GM12801 (cell line): ENCODE results near the gene APOO.

Experiments
- TF ChIP-seq, protein P1 (sequence below): IDR thresholded peaks from one replicate; pipeline ENCODE4 v1.5.1; 2011; ENCODE audit warnings: control low read depth; ENCODE audit not compliant: insufficient read length; ENCODE audit errors: extremely low read depth

The APOO gene

DNA sequence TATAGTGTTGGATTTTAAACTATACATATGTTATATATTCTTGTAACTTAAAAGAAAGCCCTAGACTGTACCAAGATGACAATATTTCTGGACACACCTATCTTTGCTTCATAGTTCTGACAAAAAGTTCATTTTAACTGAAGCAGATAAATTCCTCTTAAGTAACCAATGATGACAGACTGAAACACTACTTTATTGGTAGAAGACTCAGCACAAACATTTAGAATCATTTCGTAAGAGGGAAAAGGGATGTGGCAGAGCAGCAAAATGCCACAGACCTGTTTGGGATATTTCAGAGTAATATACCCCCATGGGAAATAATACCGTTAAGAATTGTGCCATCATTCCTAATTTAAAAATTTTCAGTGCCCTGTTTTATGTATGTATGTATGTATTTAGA, 56.2 kb downstream of the APOO start:
- TF ChIP-seq, protein P1, sequence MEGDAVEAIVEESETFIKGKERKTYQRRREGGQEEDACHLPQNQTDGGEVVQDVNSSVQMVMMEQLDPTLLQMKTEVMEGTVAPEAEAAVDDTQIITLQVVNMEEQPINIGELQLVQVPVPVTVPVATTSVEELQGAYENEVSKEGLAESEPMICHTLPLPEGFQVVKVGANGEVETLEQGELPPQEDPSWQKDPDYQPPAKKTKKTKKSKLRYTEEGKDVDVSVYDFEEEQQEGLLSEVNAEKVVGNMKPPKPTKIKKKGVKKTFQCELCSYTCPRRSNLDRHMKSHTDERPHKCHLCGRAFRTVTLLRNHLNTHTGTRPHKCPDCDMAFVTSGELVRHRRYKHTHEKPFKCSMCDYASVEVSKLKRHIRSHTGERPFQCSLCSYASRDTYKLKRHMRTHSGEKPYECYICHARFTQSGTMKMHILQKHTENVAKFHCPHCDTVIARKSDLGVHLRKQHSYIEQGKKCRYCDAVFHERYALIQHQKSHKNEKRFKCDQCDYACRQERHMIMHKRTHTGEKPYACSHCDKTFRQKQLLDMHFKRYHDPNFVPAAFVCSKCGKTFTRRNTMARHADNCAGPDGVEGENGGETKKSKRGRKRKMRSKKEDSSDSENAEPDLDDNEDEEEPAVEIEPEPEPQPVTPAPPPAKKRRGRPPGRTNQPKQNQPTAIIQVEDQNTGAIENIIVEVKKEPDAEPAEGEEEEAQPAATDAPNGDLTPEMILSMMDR, result no peak

DNA sequence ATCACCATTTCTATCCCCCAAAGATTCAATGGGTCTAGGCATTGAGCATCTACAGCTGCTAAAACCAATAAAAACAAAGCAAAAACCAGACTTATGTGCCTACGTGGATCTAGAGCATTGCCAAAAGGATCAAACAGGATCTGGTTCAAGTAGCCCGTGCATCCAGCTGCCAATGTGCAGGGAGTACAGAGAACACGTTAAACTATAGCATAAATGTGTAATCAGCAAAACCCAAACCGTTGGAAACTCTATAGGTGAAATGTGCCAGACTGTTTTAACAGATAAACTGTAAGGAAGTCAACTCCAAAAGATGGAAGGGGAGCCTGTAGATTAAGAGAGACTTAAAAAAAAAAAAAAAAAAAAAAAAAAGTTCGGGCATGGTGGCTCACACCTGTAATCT, 58.5 kb downstream of the APOO start:
- TF ChIP-seq, protein P1, result no peak

DNA sequence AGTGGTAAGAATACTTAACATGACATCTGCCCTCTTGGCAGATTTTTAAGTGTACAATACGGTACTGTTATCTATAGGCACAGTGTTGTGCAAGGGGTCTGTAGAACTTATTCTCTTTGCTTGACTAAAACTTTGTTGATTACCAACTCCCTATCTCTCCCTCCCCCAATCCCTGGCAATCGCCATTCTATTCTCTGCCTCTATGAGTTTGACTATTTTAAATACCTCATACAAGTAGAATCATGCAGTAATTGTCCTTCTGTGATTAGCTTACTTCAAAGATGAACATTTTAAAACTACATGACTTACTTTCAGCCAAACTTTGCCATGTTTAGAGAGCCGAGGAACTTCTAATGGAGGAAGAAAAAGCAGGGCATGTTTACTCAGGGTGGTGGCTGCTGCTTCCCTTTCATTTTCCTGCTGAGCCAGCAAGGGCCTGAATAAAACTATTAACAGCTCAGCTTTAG, 62.4 kb downstream of the APOO start:
- TF ChIP-seq, protein P1, result no peak

DNA sequence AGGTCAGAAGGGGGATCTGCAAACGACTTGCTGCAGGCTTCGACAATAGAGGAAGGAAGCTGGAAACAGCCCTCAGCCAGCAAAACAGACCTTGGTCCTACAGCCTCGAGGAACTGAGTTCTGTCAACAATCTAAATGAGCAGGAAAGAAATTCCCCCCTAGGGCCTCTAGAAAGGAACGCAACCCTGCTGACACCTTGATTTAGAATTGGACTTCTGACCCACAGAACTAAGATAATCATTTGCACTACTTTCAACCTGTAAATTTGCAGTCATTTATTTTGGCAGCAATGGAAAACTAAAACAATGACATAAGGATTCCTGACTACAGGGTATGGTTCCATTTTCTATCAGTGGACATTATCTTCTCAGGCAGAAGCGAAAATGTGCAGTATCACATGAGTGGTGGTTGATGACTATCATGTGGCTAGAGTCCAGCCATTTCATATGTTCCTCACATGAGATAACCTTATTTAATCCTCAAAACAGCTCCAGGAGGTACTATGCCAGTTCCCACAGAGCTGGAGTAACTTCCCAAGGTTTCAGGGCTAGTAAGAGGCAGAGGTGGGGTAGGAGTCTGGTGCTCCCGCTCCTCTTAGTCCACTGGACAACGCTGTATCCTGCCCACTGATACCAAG, 63.1 kb downstream of the APOO start:
- TF ChIP-seq, protein P1, result no peak

DNA sequence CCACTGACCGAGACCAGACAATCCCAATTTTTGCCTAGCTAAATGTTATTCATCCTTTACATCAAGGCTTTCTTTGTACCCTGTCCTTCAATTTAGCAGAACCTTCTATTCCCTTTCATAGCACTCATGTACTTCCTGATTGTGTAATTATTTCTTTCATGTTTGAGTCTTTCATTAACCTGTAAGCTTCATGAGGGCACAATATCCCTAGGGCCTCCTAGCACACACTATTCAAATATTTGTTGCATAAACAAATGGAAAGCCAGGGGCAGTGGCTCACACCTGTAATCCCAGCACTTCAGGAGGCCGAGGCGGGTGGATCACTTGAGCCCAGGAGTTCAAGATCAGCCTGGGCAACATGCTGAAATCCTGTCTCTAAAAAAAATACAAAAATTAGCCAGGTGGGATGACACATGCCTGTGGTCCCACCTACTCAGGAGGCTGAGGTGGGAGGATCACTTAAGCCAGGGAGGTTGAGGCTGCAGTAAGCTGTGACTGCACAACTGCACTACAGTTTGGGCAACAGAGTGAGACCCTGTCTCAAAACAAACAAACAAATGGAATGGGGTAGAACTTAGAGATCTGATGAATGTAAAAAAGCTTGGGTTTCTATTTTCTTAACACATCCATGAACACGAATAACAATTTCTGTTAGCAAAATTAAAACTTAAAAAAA, 65.8 kb downstream of the APOO start:
- TF ChIP-seq, protein P1, result no peak

DNA sequence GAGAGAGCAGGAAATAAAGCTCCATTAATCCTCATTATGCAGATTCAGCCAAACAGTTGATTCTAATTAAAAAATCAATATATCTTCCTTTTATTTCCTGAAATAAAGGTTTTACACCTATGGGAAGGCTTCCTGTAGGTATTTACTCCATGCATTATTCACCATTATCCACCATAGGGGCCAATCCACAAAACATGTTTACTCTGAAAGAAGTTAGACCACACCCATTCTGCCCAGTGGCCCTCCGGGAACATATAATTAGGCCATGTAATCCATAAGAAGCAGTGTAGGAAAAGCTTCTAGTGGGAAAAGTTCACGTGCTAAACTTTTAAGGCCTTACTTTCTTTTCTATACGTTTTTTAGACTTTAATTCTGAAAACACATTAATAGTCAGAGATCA, 67.1 kb downstream of the APOO start:
- TF ChIP-seq, protein P1, result no peak

DNA sequence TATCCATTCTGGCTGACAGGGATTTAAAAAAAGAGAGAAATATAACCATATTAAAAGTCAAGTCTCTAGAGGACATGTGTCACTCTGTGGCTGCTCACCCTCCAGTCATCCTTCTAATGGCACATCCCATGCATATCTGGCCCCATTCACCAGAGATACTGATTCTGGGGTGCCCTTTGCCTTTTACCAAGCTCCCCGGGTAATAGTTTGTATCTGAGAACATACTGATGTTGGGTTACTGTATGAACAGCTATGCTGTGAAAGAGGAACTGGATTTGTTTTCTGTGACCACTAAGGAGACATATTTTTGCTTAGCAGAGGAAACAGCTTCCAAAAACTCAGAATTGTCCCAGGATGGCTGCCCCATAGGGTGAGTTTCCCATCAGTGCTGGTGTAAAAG, 68.8 kb downstream of the APOO start:
- TF ChIP-seq, protein P1, result no peak
